Stimulated activated effector memory CD8-positive, alpha-beta T cell treated with anti-CD3 and anti-CD28 coated beads, Interleukin-12 subunit alpha, Interleukin-12 subunit beta, amount 100 ng/mL, for 72 hours (primary cell): ENCODE results near the gene HES5.

Source experiments
- ATAC-seq: fragments of 150-1000 bp; cut with Tn5 transposase; 2 replicates; pipeline ENCODE4 v1.10.0; 2021
- DNase-seq, 2 donors: peaks; one replicate each; pipeline ENCODE4 v3.0.0; 2021 to 2022; ENCODE audit warnings: low spot score in 2 of 2
- H3K27ac Mint-ChIP-seq: one replicate; pipeline ENCODE4 v1.8.0; 2022; ENCODE audit warnings: mild to moderate bottlenecking, mixed read lengths
- H3K36me3 Mint-ChIP-seq: one replicate; pipeline ENCODE4 v1.8.0; 2022; ENCODE audit warnings: mild to moderate bottlenecking, mixed read lengths
- H3K4me1 Mint-ChIP-seq: one replicate; pipeline ENCODE4 v1.8.0; 2022; ENCODE audit warnings: mixed read lengths
- H3K4me3 Mint-ChIP-seq: one replicate; pipeline ENCODE4 v1.8.0; 2022; ENCODE audit warnings: mild to moderate bottlenecking, mixed read lengths
- H3K9me3 Mint-ChIP-seq: one replicate; pipeline ENCODE4 v1.8.0; 2022; ENCODE audit warnings: mixed read lengths

The HES5 gene

GRCh38 chr1:2508180-2508579 lies 21.9 kb downstream of the HES5 start:
- Mint-ChIP-seq H3K27ac (no peak overlapping the region), H3K4me3 (no peak overlapping the region), H3K9me3 (no peaks in the 10 kb centered on the region), H3K4me1 (no peaks in the 10 kb centered on the region), H3K36me3 (peaks cover 63% of the 10 kb centered on the region)
- ATAC-seq = no peak
- DNase-seq = no peak

DNA sequence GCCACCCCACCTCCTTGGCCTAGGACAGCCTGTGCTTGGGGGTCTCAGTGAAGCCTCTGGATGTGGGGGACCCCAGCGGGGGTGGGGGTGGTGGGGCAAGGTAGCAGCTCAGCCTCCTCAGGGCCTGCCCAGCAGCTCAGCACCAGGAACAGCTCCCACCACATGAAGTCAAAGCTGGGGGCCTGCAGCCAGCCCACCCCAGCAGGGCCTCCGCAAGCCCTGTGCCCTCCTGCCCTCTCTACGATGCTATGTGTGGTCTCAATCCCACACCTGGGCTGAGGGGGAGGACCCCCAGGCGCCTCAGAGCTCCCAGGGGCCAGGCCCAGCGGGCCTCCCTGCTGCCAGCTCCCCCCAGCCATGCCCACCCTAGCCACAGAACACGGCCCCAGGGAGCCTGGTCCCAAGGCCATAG lies 22.3 kb downstream of the HES5 start:
- H3K9me3 Mint-ChIP-seq = no peaks in the 10 kb centered on the region
- no peaks in the 10 kb centered on the region for H3K4me1 Mint-ChIP-seq
- peaks cover 59% of the 10 kb centered on the region for H3K36me3 Mint-ChIP-seq
- no peak for DNase-seq
- ATAC-seq = no peak
- H3K27ac Mint-ChIP-seq = no peak overlapping the region
- H3K4me3 Mint-ChIP-seq = no peak overlapping the region

GRCh38 chr1:2506901-2507565 lies 23.0 kb downstream of the HES5 start:
- H3K27ac Mint-ChIP-seq = peak overlapping the region; percentile 45
- H3K4me1 Mint-ChIP-seq = no peaks in the 10 kb centered on the region
- no peaks in the 10 kb centered on the region for H3K9me3 Mint-ChIP-seq
- DNase-seq (no peak), ATAC-seq (no peak)
- H3K4me3 Mint-ChIP-seq = no peak overlapping the region
- peaks cover 53% of the 10 kb centered on the region for H3K36me3 Mint-ChIP-seq

DNA sequence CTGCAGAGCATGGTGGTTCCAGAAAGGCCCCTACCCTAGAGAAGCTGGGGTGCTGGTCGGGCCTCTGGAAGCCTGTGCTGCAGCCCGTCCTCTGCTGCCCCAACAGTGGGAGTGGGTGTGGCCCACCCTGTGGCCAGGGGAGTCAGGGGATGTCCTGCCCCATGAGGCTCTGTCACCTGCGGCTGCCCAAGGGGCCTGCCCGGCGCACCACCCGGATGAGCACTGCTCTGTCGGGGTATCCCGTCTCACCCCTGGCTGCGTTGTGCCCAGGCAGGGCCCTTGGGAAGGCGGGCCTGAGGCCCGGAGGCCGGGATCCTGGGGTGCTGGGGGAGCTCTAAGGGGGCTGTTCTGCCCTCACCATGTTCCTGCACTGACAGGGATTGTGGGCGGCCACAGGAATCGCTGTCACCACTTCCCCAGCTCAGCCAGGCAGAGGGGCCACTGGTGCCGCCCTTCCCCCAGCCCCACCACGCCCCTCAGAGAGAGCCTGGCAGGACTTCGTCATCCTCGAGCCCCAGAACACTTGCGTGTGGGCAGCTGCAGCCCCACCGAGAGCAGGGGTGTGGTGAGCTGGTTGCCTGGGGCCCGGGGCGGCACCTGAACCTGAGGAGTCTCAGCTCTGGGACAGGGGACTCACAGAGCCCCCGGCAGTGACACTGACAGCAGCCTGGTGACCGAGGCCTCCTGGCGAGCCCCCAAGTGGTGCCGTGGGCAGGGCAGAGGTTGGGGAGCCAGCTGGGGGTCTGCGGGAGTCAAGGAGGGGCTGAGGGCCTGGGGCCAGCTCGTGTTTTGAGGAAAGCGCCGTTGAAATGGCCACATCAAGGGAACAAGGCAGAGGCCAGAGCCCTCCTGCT lies 23.8 kb downstream of the HES5 start:
- peak; percentile 2 for ATAC-seq

GRCh38 chr1:2505461-2505994 lies 24.5 kb downstream of the HES5 start:
- H3K4me1 Mint-ChIP-seq = peaks cover 6% of the 10 kb centered on the region
- peaks cover 42% of the 10 kb centered on the region for H3K36me3 Mint-ChIP-seq
- H3K4me3 Mint-ChIP-seq = no peak overlapping the region
- ATAC-seq = no peak
- H3K9me3 Mint-ChIP-seq = no peaks in the 10 kb centered on the region
- no peak for DNase-seq
- peak overlapping the region; percentile 32 for H3K27ac Mint-ChIP-seq

More for the DNA sequence above, 23.8 kb downstream of the HES5 start:
- H3K4me3 Mint-ChIP-seq = no peak overlapping the region
- peak overlapping the region; percentile 45 for H3K27ac Mint-ChIP-seq
- H3K4me1 Mint-ChIP-seq = no peaks in the 10 kb centered on the region
- H3K36me3 Mint-ChIP-seq = peaks cover 45% of the 10 kb centered on the region
- no peaks in the 10 kb centered on the region for H3K9me3 Mint-ChIP-seq
- DNase-seq = no peak

DNA sequence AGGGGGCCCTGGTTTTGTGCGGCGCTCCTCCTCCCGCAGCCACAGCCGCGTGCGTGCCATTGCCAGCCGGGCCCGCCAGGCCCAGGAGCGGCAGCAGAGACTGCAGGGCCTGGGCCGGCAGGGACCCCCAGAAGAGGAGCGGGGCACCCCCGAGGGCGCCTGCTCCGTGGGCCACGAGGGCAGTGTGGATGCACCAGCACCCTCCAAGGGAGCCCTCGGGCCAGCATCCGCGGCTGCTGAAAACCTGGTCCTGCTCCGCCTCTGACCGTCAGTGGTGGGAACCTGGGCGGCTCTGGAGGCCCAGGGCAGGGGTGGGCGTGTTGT lies 25.2 kb downstream of the HES5 start:
- no peak for DNase-seq
- H3K4me3 Mint-ChIP-seq = no peak overlapping the region
- ATAC-seq = no peak
- H3K36me3 Mint-ChIP-seq = peaks cover 36% of the 10 kb centered on the region
- H3K27ac Mint-ChIP-seq = no peak overlapping the region
- H3K9me3 Mint-ChIP-seq = no peaks in the 10 kb centered on the region
- H3K4me1 Mint-ChIP-seq = peaks cover 12% of the 10 kb centered on the region

DNA sequence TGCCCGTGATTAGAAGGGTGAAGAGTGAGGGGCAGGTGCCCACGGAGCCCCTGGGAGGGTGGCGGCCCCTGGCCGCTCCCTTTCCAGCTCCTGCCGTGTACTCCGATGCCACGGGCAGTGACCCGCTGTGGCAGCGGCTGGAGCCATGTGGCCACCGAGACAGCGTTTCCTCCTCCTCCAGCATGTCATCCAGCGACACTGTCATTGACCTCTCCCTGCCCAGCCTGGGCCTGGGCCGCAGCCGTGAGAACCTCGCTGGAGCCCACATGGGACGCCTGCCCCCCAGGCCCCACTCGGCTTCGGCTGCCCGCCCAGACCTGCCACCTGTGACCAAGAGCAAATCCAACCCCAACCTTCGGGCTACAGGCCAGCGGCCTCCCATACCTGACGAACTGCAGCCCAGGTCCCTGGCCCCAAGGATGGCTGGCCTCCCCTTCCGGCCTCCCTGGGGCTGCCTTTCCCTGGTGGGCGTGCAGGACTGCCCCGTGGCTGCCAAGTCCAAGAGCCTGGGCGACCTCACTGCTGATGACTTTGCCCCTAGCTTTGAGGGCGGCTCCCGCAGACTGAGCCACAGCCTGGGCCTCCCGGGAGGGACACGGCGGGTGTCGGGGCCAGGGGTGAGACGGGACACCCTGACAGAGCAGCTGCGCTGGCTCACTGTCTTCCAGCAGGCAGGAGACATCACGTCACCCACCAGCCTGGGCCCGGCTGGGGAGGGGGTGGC lies 25.7 kb downstream of the HES5 start:
- DNase-seq (no peak), ATAC-seq (no peak)
- Mint-ChIP-seq H3K9me3 (no peaks in the 10 kb centered on the region), H3K36me3 (peaks cover 31% of the 10 kb centered on the region), H3K4me3 (no peak overlapping the region), H3K4me1 (peaks cover 15% of the 10 kb centered on the region), H3K27ac (no peak overlapping the region)

DNA sequence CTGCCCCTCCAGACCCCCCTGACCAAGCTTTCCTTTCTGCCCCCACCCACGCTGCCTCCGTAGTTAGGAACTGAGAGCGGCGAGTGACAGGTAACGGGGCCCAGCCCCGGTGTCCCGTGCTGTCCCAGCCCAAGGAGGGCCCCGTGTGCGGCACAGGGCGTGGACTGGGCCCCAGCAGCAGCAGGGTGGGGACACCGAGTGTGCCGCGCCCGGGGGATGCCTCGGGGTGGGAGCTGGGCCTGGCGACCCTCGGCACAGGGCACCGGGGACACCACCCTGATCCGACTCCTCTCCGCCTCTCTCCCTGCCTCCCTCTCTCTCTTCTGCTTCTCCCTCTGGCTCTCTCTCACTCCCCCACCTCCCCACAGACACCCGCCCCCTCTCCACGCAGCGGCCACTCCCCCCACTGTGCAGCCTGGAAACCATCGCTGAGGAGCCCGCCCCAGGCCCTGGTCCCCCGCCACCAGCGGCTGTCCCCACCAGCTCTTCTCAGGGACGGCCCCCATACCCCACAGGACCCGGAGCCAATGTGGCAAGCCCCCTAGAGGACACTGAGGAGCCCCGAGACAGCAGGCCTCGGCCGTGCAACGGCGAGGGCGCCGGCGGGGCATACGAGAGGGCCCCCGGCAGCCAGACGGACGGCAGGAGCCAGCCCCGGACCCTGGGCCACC lies 26.4 kb downstream of the HES5 start:
- ATAC-seq (no peak), DNase-seq (no peak)
- Mint-ChIP-seq H3K9me3 (no peaks in the 10 kb centered on the region), H3K4me1 (peaks cover 15% of the 10 kb centered on the region), H3K4me3 (no peak overlapping the region), H3K27ac (no peak overlapping the region), H3K36me3 (peaks cover 25% of the 10 kb centered on the region)

DNA sequence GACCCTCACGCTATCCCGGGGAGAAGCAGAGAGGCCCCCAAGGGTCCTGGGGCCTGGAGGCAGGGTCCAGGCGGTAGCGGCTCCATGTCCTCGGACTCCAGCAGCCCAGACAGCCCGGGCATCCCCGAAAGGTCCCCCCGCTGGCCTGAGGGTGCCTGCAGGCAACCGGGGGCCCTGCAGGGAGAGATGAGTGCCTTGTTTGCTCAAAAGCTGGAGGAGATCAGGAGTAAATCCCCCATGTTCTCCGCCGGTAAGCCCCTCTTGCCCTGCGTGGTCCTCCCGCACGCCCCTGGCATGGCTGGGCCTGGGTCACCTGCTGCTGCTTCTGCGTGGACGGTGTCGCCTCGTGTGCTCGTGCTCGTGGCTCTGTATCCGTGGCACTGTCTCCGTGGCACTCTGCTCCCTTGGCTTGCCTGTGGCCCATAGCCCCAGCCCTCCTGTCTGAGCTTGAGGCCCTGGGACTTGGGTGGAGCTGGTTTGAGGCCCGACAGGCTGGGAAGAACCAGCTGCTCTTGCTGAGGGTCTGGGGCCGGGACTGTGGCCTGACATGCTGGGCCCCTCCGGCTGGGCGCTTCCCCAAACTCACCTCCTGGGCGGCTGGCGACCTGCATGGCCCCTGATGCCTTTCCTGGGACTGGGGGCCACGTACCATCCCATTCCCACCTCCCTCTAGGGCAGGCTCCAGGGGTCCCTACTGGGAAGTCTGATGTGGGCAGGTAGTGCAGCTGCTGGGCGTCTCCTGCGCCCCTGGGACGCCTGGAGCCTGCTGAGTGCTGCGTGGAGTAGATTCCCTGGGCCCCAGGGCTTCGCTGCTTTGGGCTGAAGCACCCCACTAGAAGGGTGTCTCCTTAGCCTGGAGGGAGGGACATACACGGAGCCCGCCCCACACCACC lies 27.2 kb downstream of the HES5 start:
- Mint-ChIP-seq H3K9me3 (no peaks in the 10 kb centered on the region), H3K4me3 (no peak overlapping the region), H3K27ac (no peak overlapping the region), H3K4me1 (peaks cover 15% of the 10 kb centered on the region), H3K36me3 (peaks cover 25% of the 10 kb centered on the region)
- DNase-seq (no peak), ATAC-seq (no peak)

- ATAC-seq (no peak), DNase-seq (no peak)
- Mint-ChIP-seq H3K4me1 (peaks cover 15% of the 10 kb centered on the region), H3K4me3 (no peak overlapping the region), H3K9me3 (no peaks in the 10 kb centered on the region), H3K36me3 (peaks cover 22% of the 10 kb centered on the region), H3K27ac (no peak overlapping the region)
Observed at GRCh38 chr1:2502210-2502609, 27.9 kb downstream of the HES5 start.

DNA sequence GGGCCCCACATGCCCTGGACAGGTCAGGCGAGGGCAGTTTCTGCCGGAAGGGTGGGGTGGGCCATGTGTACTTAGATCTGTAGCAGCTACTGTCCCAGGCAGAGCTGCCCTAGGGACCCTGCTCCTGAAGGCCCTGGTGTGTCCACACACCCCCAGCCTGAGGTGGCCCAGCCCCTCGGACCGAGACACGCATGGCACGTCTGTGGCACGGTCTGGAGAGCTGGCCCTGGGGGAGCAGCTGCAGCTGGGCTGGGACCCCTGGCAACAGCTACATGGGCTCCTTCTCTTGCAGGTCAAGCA lies 28.3 kb downstream of the HES5 start:
- Mint-ChIP-seq H3K4me1 (peaks cover 20% of the 10 kb centered on the region), H3K9me3 (no peaks in the 10 kb centered on the region), H3K27ac (no peak overlapping the region), H3K4me3 (no peak overlapping the region), H3K36me3 (peaks cover 18% of the 10 kb centered on the region)
- ATAC-seq = no peak
- no peak for DNase-seq

GRCh38 chr1:2501041-2501819 lies 28.8 kb downstream of the HES5 start:
- Mint-ChIP-seq H3K9me3 (no peaks in the 10 kb centered on the region), H3K4me1 (peaks cover 25% of the 10 kb centered on the region), H3K27ac (peak overlapping the region; percentile 92), H3K36me3 (peaks cover 13% of the 10 kb centered on the region), H3K4me3 (no peak overlapping the region)
- no peak for ATAC-seq
- no peak for DNase-seq

DNA sequence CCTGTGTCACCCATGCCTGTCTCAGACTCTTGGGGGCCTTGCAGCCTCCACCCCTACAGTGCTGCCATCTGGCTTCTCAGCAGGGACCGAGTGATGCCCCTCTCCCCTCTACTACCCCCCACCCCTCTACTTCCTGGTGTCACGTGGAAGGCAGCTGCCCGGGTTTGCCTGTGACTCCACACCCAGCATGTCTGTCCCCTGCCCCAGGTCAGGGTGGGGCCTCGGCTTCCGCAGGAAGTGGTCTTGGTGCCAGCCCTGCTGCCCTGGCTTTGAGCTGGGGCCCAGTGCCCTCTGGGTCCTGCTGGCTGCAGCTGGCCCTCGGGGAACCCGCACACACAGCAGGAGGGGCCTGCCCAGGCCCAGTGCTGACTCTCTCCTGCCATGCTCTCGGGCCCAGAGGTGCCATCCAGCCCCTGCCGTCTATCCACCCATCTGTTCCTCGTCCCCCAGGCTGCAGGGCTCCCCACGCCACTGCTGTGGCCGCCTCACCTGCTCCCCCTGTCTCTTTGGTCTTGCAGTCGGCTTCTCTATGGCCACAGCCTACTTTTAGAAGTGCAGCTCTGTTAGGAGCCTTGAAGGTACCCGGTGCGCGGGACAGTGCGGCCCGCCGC lies 30.0 kb downstream of the HES5 start:
- Mint-ChIP-seq H3K9me3 (no peaks in the 10 kb centered on the region), H3K27ac (peak overlapping the region; percentile 92), H3K36me3 (peaks cover 5% of the 10 kb centered on the region), H3K4me3 (peak overlapping the region; percentile 41), H3K4me1 (peaks cover 31% of the 10 kb centered on the region)
- peak; percentile 44 for ATAC-seq
- no peak for DNase-seq
